Smooth muscle cell (in vitro differentiated cells): ENCODE measurements around the gene UBE2E1. TPM values are rescaled to one million over a fixed set of nuclear protein-coding genes. Genes with fewer than 3 reads are reported as not detected.

Source experiments
- DNase-seq: peaks from one replicate; lab custom pipeline; 2025; ENCODE audit not compliant: unreplicated experiment; lab: John Stamatoyannopoulos, UW
- H2AFZ ChIP-seq: fragments of 200-600 bp; sonication (generic); 2 replicates; pipeline ENCODE4 v1.6.0; 2016; ENCODE audit warnings: antibody characterized with exemption, low read depth, mild to moderate bottlenecking
- H3F3A ChIP-seq: fragments of 200-600 bp; sonication (generic); 2 replicates; pipeline ENCODE4 v1.6.0; 2017; ENCODE audit warnings: antibody characterized with exemption, low read depth
- H3K27ac ChIP-seq: fragments of 200-600 bp; sonication (generic); 2 replicates; pipeline ENCODE4 v1.5.1; 2016; ENCODE audit warnings: low read depth, mild to moderate bottlenecking
- H3K27me3 ChIP-seq: fragments of 200-600 bp; sonication (generic); 2 replicates; pipeline ENCODE4 v1.6.1; 2016; ENCODE audit warnings: low read depth, mild to moderate bottlenecking
- H3K36me3 ChIP-seq: fragments of 200-600 bp; sonication (generic); 2 replicates; pipeline ENCODE4 v1.5.1; 2016; ENCODE audit warnings: low read depth
- H3K4me1 ChIP-seq: fragments of 200-600 bp; sonication (generic); 2 replicates; pipeline ENCODE4 v1.5.1; 2016; ENCODE audit warnings: low read depth
- H3K4me2 ChIP-seq: fragments of 200-600 bp; sonication (generic); 2 replicates; pipeline ENCODE4 v1.6.0; 2016; ENCODE audit warnings: mild to moderate bottlenecking
- H3K4me3 ChIP-seq: fragments of 200-600 bp; sonication (generic); 2 replicates; pipeline ENCODE4 v1.5.1; 2016; ENCODE audit warnings: mild to moderate bottlenecking
- H3K79me2 ChIP-seq: fragments of 200-600 bp; sonication (generic); 2 replicates; pipeline ENCODE4 v1.6.0; 2016; ENCODE audit warnings: low read depth, mild to moderate bottlenecking
- H3K9ac ChIP-seq: fragments of 200-600 bp; sonication (generic); 2 replicates; pipeline ENCODE4 v1.6.0; 2016; ENCODE audit warnings: low read depth
- H3K9me3 ChIP-seq: fragments of 200-600 bp; sonication (generic); replicated peaks from 2 replicates; pipeline ENCODE4 v1.5.1; 2016; ENCODE audit warnings: low read depth
- H4K20me1 ChIP-seq: fragments of 200-600 bp; sonication (generic); 2 replicates; pipeline ENCODE4 v1.6.0; 2016; ENCODE audit warnings: low read depth
- WGBS: methylation state at CpG from one replicate; pipeline ENCODE4 v1.1.7; 2016; ENCODE audit warnings: low lambda C conversion rate; 5-methylcytosine and 5-hydroxymethylcytosine counted together
- polyA plus RNA-seq: library from polyadenylated mRNA; unstranded; fragments of >200 nt; fragmentation: Nextera tagmentation; extraction: Ambion mirVana; gene quantifications from 2 replicates; pipeline ENCODE4 v1.2.1, GENCODE V29; 2016
- total RNA-seq: library from RNA; depleted of rRNA; stranded (reverse); fragments of >200 nt; gene quantifications from 2 replicates; pipeline ENCODE4 v1.2.3, GENCODE V29; 2014
- TF ChIP-seq, protein P1 (sequence below): fragments of 200-600 bp; sonication (generic); IDR thresholded peaks from 2 replicates; pipeline ENCODE4 v1.5.1; 2017; ENCODE audit warnings: borderline replicate concordance, mild to moderate bottlenecking, antibody characterized with exemption; ENCODE audit not compliant: insufficient read depth, poor library complexity, severe bottlenecking

The UBE2E1 gene
- total and polyA plus RNA-seq, 2 experiments from 2014 or later = 13.3 to 128 TPM

DNA sequence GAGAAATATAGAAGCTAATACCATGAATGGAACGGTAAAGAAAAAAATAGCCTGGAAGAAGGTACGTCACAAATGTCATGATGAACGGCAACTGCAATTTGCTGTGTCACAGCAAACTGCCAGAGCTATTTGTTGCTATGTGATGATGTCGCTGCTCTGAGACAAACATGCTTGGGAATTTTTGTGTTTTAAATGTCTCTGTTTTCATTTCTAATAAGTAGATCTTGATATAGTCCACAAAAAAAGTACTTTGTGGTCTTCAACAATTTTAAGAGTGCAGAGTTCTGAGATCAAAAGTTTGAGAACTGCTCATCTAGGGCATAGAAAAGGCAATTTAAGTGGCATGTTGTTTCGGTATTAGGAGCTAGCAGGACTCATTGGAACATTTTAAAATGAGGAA, 135.0 kb downstream of the UBE2E1 start:
- Histone ChIP-seq H3K36me3 (no peaks in the 10 kb centered on the region), H3K79me2 (no peaks in the 10 kb centered on the region), H3K4me2 (no peak overlapping the region), H3K4me3 (no peak overlapping the region), H2AFZ (no peak overlapping the region), H3K27me3 (no peaks in the 10 kb centered on the region), H3K27ac (no peak overlapping the region), H3K9ac (no peak overlapping the region), H4K20me1 (no peaks in the 10 kb centered on the region), H3K9me3 (no peaks in the 10 kb centered on the region), H3K4me1 (no peaks in the 10 kb centered on the region), H3F3A (peaks cover 3% of the 10 kb centered on the region)
- no peak for DNase-seq
- TF ChIP-seq, protein P1, sequence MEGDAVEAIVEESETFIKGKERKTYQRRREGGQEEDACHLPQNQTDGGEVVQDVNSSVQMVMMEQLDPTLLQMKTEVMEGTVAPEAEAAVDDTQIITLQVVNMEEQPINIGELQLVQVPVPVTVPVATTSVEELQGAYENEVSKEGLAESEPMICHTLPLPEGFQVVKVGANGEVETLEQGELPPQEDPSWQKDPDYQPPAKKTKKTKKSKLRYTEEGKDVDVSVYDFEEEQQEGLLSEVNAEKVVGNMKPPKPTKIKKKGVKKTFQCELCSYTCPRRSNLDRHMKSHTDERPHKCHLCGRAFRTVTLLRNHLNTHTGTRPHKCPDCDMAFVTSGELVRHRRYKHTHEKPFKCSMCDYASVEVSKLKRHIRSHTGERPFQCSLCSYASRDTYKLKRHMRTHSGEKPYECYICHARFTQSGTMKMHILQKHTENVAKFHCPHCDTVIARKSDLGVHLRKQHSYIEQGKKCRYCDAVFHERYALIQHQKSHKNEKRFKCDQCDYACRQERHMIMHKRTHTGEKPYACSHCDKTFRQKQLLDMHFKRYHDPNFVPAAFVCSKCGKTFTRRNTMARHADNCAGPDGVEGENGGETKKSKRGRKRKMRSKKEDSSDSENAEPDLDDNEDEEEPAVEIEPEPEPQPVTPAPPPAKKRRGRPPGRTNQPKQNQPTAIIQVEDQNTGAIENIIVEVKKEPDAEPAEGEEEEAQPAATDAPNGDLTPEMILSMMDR = no peak
- 62% methylated on average over 5 of the region's 5 CpGs for WGBS

Other genes starting within 250 kb of the UBE2E1 start
- gene NKIRAS1, start 111.0 kb downstream of the UBE2E1 start, total RNA-seq = 15.5 and 17.1 TPM in 2 replicates
- 14.9 and 15.3 TPM in 2 replicates for gene NKIRAS1, start 111.0 kb downstream of the UBE2E1 start, polyA plus RNA-seq
- 2,505 and 2,593 TPM in 2 replicates for gene RPL15, start 111.2 kb downstream of the UBE2E1 start, total RNA-seq
- 1,471 and 1,491 TPM in 2 replicates for gene RPL15, start 111.2 kb downstream of the UBE2E1 start, polyA plus RNA-seq
- gene NR1D2, start 139.3 kb downstream of the UBE2E1 start, total RNA-seq = 34.0 and 37.8 TPM in 2 replicates
- gene NR1D2, start 139.3 kb downstream of the UBE2E1 start, polyA plus RNA-seq = 11.7 and 12.1 TPM in 2 replicates